ENCODE results near the gene PKN3.

The PKN3 gene

DNA sequence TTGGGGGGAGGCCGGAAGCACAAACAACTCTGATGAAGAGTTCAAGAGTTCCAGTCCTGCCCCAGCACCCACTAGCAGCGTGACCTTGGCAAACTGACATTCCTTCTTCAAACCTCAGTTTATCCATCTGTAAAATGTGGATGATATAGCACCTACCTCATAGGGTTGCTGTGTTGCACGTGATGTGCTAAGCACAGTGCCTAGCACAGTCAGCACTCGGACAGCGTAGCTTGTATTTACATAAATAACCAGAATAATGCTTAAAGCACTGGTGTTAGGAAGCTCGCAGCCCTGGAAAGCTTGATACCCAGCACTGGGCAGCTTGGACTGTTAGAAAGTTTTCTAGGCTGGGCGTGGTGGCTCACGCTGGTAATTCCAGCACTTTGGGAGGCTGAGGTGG, 5.1 kb downstream of the PKN3 start:
- no peak overlapping the region for H3K27ac ChIP-seq (ENCODE audit: low read length)
- no peak overlapping the region for H3K4me3 ChIP-seq (ENCODE audit: low read depth in 1 of 2, low read length in 2 of 2)
- peaks cover 0 to 6% of the 10 kb centered on the region in 2 donors for H3K4me1 ChIP-seq (ENCODE audit: control insufficient read depth in 1 of 2, insufficient read depth in 2 of 2, low read length in 2 of 2)
- H3K27me3 ChIP-seq (ENCODE audit: low read depth, low read length) = no peaks in the 10 kb centered on the region
- H3K36me3 ChIP-seq (ENCODE audit: control insufficient read depth in 1 of 2, insufficient read depth in 2 of 2, low read length in 2 of 2) = no peaks in the 10 kb centered on the region
- H3K9me3 ChIP-seq (ENCODE audit: control insufficient read depth in 1 of 2, low read length in 2 of 2) = no peaks in the 10 kb centered on the region

DNA sequence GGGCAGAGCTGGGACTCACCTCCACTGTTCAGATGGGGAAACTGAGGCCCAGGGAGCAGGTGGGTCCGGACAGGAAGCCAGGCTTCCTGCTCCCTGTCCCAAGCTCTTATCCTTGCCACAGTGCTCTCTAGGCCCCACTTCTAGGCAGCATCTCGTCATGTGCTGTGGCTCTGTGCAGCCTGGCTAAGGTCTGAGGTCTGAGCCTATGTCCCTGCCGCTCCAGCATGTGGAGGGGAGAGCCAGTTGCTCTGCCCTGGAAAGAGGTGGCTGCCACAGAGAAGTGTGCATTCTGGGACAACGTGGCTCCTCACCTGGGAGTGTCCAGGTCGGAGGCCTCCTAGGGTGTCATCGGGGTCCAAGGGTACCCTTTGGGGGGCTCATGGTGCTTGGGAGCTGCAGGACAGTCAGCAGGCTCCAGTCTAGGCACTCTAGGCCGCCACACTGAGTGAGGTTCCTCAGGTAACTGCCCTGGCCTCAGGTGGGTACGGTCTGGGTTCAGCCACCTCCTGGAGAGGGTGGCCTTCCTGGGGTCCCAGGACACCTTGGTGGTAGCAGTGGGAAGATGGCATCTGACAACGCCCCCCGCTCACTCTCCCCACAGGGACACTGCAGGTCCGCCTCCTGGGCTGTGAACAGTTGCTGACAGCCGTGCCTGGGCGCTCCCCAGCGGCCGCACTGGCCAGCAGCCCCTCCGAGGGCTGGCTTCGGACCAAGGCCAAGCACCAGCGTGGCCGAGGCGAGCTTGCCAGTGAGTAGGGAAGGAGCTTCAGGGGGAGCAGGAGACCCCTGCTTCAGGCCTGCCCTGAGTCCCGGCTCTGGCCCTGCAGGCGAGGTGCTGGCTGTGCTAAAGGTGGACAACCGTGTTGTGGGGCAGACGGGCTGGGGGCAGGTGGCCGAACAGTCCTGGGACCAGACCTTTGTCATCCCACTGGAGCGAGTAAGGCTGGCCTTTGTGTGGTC, 10.4 kb downstream of the PKN3 start:
- Histone ChIP-seq H3K4me3 (ENCODE audit: low read depth in 1 of 2, low read length in 2 of 2) (no peak overlapping the region), H3K9me3 (ENCODE audit: control insufficient read depth in 1 of 2, low read length in 2 of 2) (no peaks in the 10 kb centered on the region), H3K27ac (ENCODE audit: low read length) (no peak overlapping the region), H3K4me1 (ENCODE audit: control insufficient read depth in 1 of 2, insufficient read depth in 2 of 2, low read length in 2 of 2) (no peaks in the 10 kb centered on the region), H3K36me3 (ENCODE audit: control insufficient read depth in 1 of 2, insufficient read depth in 2 of 2, low read length in 2 of 2) (no peaks in the 10 kb centered on the region), H3K27me3 (ENCODE audit: low read depth, low read length) (no peaks in the 10 kb centered on the region)

DNA sequence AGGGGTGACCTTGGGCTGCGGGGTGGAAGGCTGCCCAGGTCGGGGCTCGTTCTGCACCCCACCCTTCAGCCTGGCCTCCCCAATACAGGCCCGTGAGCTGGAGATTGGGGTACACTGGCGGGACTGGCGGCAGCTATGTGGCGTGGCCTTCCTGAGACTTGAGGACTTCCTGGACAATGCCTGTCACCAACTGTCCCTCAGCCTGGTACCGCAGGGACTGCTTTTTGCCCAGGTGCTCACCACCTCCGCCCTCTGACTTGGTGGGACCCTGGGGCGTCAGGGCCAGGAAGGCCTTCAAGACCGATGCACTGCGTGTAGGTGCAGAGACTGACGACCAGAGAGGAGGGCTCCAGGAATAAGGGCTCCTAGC, 11.1 kb downstream of the PKN3 start:
- Histone ChIP-seq H3K36me3 (ENCODE audit: control insufficient read depth in 1 of 2, insufficient read depth in 2 of 2, low read length in 2 of 2) (no peaks in the 10 kb centered on the region), H3K9me3 (ENCODE audit: control insufficient read depth in 1 of 2, low read length in 2 of 2) (no peaks in the 10 kb centered on the region), H3K4me1 (ENCODE audit: control insufficient read depth in 1 of 2, insufficient read depth in 2 of 2, low read length in 2 of 2) (no peaks in the 10 kb centered on the region), H3K4me3 (ENCODE audit: low read depth in 1 of 2, low read length in 2 of 2) (no peak overlapping the region), H3K27ac (ENCODE audit: low read length) (no peak overlapping the region), H3K27me3 (ENCODE audit: low read depth, low read length) (no peaks in the 10 kb centered on the region)

DNA sequence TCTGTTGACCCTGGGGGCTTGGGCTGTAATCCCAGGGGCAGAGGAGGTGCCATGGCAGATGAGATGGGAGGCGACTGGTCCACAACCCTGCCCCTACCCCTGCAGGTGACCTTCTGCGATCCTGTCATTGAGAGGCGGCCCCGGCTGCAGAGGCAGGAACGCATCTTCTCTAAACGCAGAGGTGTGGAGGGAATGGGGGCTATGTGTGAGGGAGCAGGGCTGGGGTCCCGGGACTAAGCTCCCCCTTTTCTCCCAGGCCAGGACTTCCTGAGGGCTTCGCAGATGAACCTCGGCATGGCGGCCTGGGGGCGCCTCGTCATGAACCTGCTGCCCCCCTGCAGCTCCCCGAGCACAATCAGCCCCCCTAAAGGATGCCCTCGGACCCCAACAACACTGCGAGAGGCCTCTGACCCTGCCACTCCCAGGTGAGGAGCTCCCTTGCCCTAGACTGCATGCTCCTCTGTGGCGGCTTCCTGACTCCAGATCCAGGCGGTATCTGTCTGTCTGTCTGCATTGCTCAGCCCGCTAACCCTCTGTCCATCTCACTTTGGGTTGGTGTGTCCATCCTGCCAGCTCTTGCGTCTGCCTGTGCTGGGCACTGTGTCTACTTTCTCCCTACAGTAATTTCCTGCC, 11.8 kb downstream of the PKN3 start:
- Histone ChIP-seq H3K36me3 (ENCODE audit: control insufficient read depth in 1 of 2, insufficient read depth in 2 of 2, low read length in 2 of 2) (no peaks in the 10 kb centered on the region), H3K27ac (ENCODE audit: low read length) (no peak overlapping the region), H3K27me3 (ENCODE audit: low read depth, low read length) (no peaks in the 10 kb centered on the region), H3K9me3 (ENCODE audit: control insufficient read depth in 1 of 2, low read length in 2 of 2) (no peaks in the 10 kb centered on the region), H3K4me3 (ENCODE audit: low read depth in 1 of 2, low read length in 2 of 2) (no peak overlapping the region), H3K4me1 (ENCODE audit: control insufficient read depth in 1 of 2, insufficient read depth in 2 of 2, low read length in 2 of 2) (no peaks in the 10 kb centered on the region)

DNA sequence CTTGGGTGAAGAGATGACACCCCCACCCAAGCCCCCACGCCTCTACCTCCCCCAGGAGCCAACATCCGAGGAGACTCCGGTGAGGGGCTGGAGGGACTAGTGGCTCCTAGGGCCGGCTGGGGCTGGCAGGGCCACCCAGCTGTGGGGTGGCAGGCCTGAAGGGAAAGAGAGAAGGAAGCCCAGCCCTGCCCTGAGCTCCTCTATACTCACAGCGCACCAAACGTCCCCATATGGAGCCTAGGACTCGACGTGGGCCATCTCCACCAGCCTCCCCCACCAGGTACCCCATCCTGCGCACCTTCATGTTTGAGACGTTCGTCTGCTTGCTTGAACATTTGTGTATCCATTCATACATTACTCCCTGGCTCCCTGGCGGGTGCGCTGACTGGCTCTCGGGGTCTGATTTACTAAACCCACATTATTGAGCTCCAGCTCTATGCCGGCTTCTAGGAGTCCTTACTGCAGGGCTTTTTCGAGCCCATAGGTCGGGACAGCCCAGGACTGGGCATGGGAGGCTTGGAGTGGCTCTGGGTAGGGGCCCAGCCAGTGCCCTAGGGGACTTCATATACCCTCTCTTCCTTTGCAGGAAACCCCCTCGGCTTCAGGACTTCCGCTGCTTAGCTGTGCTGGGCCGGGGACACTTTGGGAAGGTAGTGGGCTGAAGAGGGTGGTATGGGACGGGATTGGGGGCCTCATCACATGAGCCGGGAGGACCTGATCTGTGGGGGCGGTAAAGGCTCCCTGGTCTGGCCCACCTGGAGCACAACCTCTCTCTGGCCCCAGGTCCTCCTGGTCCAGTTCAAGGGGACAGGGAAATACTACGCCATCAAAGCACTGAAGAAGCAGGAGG, 12.5 kb downstream of the PKN3 start:
- Histone ChIP-seq H3K36me3 (ENCODE audit: control insufficient read depth in 1 of 2, insufficient read depth in 2 of 2, low read length in 2 of 2) (no peaks in the 10 kb centered on the region), H3K4me3 (ENCODE audit: low read depth in 1 of 2, low read length in 2 of 2) (no peak overlapping the region), H3K9me3 (ENCODE audit: control insufficient read depth in 1 of 2, low read length in 2 of 2) (no peaks in the 10 kb centered on the region), H3K27ac (ENCODE audit: low read length) (no peak overlapping the region), H3K27me3 (ENCODE audit: low read depth, low read length) (no peaks in the 10 kb centered on the region), H3K4me1 (ENCODE audit: control insufficient read depth in 1 of 2, insufficient read depth in 2 of 2, low read length in 2 of 2) (no peaks in the 10 kb centered on the region)

DNA sequence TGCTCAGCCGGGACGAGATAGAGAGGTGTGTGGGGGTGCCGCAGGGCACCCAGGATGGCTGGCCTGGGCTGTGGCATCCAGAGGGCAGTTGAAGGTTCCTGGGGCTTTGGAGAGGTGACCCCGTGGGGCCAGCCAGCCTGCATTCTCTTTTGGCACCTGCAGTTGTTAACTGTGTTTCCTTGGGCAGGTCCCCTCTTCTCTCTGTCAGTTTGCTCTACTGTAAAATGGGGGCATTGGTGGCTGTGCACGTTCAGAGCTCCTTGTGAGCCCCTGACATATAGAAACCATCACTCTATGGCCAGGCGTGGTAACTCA, 13.1 kb downstream of the PKN3 start:
- no peaks in the 10 kb centered on the region for H3K27me3 ChIP-seq (ENCODE audit: low read depth, low read length)
- no peak overlapping the region for H3K4me3 ChIP-seq (ENCODE audit: low read depth in 1 of 2, low read length in 2 of 2)
- no peaks in the 10 kb centered on the region for H3K36me3 ChIP-seq (ENCODE audit: control insufficient read depth in 1 of 2, insufficient read depth in 2 of 2, low read length in 2 of 2)
- H3K4me1 ChIP-seq (ENCODE audit: control insufficient read depth in 1 of 2, insufficient read depth in 2 of 2, low read length in 2 of 2) = no peaks in the 10 kb centered on the region
- H3K27ac ChIP-seq (ENCODE audit: low read length) = no peak overlapping the region
- no peaks in the 10 kb centered on the region for H3K9me3 ChIP-seq (ENCODE audit: control insufficient read depth in 1 of 2, low read length in 2 of 2)

DNA sequence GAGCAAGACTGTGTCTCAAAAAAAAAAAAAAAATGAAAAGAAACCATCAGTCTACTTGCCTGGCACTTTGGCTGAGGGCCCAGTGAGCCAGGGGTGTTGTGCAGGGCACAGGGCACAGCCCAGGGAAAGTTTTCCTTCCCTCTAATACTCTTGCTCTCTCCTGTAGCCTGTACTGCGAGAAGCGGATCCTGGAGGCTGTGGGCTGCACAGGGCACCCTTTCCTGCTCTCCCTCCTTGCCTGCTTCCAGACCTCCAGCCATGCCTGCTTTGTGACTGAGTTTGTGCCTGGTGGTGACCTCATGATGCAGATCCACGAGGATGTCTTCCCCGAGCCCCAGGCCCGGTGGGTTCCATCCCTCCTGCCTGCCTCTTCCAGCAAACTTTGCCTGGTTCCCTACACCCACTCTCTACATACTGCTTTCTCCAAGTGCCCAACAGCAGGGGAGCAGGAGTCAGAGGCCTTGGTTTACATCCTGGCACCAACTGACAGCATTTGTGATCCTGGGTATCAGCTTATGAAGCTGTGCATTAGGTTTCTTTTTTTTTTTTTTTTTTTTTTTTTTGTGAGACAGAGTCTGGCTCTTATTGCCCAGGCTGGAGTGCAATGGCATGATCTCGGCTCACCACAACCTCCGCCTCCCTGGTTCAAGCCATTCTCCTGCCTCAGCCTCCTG, 14.4 kb downstream of the PKN3 start:
- Histone ChIP-seq H3K4me1 (ENCODE audit: control insufficient read depth in 1 of 2, insufficient read depth in 2 of 2, low read length in 2 of 2) (no peaks in the 10 kb centered on the region), H3K36me3 (ENCODE audit: control insufficient read depth in 1 of 2, insufficient read depth in 2 of 2, low read length in 2 of 2) (no peaks in the 10 kb centered on the region), H3K9me3 (ENCODE audit: control insufficient read depth in 1 of 2, low read length in 2 of 2) (no peaks in the 10 kb centered on the region), H3K27me3 (ENCODE audit: low read depth, low read length) (no peaks in the 10 kb centered on the region), H3K27ac (ENCODE audit: low read length) (no peak overlapping the region), H3K4me3 (ENCODE audit: low read depth in 1 of 2, low read length in 2 of 2) (no peak overlapping the region)

DNA sequence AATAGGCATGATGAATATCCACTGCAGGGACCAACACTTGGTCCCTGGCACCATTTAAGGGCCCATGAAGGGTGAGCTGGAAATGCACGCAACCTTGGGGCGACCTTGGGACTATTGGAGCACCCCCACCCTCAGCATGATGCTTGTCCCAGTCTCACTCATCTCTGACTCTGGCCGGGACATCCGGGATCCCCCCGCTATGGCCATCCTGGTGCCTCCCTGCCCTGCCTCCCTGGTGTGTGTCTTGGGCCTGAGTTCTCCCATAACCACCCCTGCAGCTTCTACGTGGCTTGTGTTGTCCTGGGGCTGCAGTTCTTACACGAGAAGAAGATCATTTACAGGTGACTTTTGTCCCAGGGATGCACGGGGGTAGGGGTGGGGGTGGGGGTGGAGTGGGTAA, 15.7 kb downstream of the PKN3 start:
- H3K36me3 ChIP-seq (ENCODE audit: control insufficient read depth in 1 of 2, insufficient read depth in 2 of 2, low read length in 2 of 2) = no peaks in the 10 kb centered on the region
- no peak overlapping the region for H3K4me3 ChIP-seq (ENCODE audit: low read depth in 1 of 2, low read length in 2 of 2)
- H3K9me3 ChIP-seq (ENCODE audit: control insufficient read depth in 1 of 2, low read length in 2 of 2) = no peaks in the 10 kb centered on the region
- peaks cover 1 to 2% of the 10 kb centered on the region in 2 donors for H3K4me1 ChIP-seq (ENCODE audit: control insufficient read depth in 1 of 2, insufficient read depth in 2 of 2, low read length in 2 of 2)
- no peaks in the 10 kb centered on the region for H3K27me3 ChIP-seq (ENCODE audit: low read depth, low read length)
- H3K27ac ChIP-seq (ENCODE audit: low read length) = no peak overlapping the region

DNA sequence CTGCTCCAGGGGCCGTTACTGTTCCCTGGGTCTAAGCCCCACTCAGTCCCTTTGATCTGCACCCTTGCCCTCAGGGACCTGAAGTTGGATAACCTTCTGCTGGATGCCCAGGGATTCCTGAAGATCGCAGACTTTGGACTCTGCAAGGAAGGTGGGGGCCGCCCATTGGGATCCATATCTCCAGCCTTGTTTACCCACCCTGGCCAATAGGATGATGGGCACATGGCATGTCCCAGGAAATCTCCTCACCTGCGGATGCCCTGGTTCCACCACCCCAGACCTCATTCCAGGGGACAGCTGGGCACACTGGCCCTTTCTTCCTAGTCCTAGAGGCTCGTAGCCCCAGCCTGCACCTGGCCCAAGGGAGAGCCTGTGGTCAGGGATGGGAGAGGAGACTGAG, 16.2 kb downstream of the PKN3 start:
- no peaks in the 10 kb centered on the region for H3K36me3 ChIP-seq (ENCODE audit: control insufficient read depth in 1 of 2, insufficient read depth in 2 of 2, low read length in 2 of 2)
- H3K27me3 ChIP-seq (ENCODE audit: low read depth, low read length) = no peaks in the 10 kb centered on the region
- no peak overlapping the region for H3K4me3 ChIP-seq (ENCODE audit: low read depth in 1 of 2, low read length in 2 of 2)
- H3K9me3 ChIP-seq (ENCODE audit: control insufficient read depth in 1 of 2, low read length in 2 of 2) = no peaks in the 10 kb centered on the region
- H3K4me1 ChIP-seq (ENCODE audit: control insufficient read depth in 1 of 2, insufficient read depth in 2 of 2, low read length in 2 of 2) = peaks cover 3 to 6% of the 10 kb centered on the region in 2 donors
- H3K27ac ChIP-seq (ENCODE audit: low read length) = no peak overlapping the region

DNA sequence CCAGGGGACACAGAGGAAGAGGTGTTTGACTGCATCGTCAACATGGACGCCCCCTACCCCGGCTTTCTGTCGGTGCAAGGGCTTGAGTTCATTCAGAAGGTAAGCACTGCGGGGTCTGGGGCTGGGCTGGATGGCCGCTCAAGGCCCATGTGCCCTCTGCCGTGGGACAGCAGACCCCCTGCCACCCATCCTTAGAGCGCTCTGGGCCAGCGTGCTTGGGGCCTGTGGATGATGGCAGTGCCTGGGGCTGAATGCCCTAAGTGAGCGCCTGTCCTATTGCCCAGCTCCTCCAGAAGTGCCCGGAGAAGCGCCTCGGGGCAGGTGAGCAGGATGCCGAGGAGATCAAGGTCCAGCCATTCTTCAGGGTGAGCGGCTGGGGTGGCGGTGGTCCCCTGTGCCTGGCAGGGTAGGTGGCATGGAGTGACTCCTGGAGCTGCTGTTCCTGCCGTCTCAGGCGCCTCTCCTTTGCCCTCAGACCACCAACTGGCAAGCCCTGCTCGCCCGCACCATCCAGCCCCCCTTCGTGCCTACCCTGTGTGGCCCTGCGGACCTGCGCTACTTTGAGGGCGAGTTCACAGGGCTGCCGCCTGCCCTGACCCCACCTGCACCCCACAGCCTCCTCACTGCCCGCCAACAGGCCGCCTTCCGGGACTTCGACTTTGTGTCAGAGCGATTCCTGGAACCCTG, 17.8 kb downstream of the PKN3 start:
- H3K27me3 ChIP-seq (ENCODE audit: low read depth, low read length) = no peaks in the 10 kb centered on the region
- no peaks in the 10 kb centered on the region for H3K36me3 ChIP-seq (ENCODE audit: control insufficient read depth in 1 of 2, insufficient read depth in 2 of 2, low read length in 2 of 2)
- no peak overlapping the region for H3K4me3 ChIP-seq (ENCODE audit: low read depth in 1 of 2, low read length in 2 of 2)
- H3K9me3 ChIP-seq (ENCODE audit: control insufficient read depth in 1 of 2, low read length in 2 of 2) = no peaks in the 10 kb centered on the region
- H3K4me1 ChIP-seq (ENCODE audit: control insufficient read depth in 1 of 2, insufficient read depth in 2 of 2, low read length in 2 of 2) = peaks cover 11 to 16% of the 10 kb centered on the region in 2 donors
- no peak overlapping the region for H3K27ac ChIP-seq (ENCODE audit: low read length)

Measured in muscle layer of duodenum (tissue), 2 donors.